GM21825 (cell line): ENCODE data around the gene ANGEL2.

Experiments
- ATAC-seq: cut with Tn5 transposase; IDR thresholded peaks from one replicate; pipeline ENCODE4 v1.9.1; 2021; ENCODE audit warnings: mild to moderate bottlenecking, moderate library complexity; ENCODE audit not compliant: unreplicated experiment

Gene ANGEL2

DNA sequence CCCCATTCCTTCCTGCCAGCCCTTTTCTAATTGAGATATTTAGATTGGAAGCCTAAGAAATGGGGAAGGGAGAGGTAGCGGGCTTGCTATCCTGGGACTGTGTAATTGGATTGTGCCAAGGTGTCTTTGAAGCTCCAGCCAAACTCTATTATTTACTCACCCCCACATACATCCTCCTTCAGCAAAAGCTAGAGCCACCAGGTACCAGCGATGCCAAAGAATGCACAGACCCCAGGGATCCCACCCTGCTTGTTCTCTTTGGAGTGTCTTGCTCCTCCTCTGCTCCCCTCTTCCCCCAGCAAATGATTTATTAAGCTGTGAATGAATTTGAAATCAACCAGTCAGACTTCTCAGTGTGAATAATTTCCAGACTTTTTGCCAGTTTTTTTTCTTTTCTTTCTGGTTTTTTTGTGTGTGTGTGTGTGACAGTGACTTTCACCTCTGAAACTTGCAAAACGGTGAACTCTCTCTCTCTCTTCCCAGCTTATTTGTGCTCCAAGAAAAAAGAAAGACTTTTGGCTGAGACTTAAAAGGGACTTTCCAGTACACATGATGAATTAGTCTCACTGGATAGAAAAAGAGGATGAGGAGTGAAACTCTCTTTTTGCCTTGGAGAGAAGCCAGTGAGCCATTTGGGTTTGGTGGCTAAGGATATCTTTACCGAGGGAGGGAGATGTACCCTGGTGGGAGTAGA, 63.6 kb downstream of the ANGEL2 start:
- no peak for ATAC-seq

DNA sequence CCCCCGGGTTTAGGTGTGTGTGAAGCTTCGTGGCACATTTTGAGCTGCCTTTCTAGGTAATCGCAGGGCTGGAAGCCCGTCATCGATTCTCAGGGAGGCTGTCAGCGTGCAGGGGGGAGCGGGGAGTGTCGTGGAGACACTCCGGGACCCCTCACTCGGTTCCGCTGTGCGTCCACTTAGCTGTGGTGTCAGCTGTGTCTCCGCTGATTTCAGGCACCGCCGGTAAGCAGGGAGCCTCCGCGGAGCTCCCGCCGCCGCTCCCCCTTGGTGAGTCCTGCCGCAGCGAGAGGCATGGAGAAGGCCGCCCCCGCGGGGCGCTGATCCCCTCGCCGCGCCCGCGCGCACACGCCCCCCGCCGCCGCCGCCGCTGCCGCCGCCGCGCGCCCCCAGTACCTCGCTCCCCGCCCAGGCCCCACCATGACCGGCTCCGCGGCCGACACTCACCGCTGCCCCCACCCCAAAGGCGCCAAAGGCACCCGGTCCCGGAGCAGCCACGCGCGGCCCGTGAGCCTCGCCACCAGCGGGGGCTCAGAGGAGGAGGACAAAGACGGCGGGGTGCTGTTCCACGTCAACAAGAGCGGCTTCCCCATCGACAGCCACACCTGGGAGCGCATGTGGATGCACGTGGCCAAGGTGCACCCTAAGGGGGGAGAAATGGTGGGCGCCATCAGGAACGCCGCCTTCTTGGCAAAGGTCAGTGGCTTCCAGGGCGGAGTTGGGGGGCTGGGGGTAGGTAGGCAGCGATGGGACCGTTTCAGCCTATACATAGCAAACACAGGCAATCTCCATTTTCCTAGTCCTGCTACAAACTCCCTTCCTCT, 64.3 kb downstream of the ANGEL2 start:
- no peak for ATAC-seq

DNA sequence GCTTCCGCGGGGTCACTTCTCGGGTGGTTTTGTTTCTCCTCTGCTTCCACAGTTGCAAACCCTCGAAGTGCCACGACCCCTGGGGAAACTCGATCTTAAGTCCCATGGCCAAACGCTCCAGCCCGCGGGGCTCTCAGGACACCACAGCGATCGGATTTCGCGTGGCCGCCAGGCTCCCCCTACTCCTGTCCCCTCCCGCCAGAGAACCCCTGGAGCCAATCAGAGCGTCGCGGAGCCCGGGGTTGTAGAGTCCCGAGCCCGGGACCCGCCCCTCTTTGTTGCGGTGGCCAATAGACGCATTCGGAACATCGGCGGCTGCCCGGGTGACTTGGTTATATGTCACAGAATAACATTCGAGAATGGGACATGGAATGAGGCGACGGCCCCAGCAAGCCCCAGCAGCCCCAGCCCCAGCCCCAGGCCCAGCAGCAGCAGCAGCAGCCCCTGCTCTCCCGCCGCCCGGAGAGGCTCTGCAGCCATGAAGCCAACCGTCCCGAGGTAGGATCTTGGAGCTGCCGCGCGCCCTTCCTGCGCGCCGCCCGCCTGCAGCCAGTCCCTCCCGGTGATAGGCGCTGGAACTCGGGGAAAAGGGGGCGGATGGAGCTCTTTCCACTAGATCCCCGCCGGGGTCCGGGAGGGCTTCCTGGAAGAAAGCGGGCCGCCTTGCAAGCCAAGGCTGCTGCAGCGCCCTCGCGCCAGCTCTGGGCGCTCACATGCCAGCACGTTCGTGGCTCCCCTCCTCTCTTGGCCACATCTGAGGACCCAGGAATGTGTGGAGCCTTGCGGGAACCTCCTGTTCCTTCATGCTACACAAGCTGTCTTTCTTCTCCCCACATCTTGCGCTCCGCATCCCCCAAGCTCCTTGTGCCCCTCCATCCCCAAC, 65.2 kb downstream of the ANGEL2 start, which contains the start of gene VASH2:
VASH2 (plus strand) TSS at position 299 of the 883 bp plus-strand sequence. CDS start 1,002 bp downstream, outside the sequence.
- ATAC-seq: peak; percentile 95

DNA sequence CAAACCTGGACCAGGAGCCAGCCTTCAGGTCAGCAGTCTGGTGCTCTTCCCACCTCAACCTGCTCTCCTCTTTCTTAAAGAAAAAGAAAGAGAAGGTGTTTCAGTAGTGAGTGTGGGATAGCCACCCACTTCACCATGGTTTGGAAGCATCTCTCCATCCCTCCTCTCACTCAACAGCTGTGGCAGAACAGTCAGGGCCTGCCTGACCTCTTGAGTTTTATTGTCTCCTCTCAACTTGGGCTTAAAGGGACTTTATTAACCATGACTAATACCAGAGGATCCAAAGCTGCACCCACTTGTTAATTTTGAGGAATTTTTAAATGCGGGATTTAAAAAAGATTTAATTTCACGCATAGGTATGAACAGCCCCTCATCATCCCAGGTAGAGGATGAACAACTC, 65.9 kb downstream of the ANGEL2 start:
- no peak for ATAC-seq

DNA sequence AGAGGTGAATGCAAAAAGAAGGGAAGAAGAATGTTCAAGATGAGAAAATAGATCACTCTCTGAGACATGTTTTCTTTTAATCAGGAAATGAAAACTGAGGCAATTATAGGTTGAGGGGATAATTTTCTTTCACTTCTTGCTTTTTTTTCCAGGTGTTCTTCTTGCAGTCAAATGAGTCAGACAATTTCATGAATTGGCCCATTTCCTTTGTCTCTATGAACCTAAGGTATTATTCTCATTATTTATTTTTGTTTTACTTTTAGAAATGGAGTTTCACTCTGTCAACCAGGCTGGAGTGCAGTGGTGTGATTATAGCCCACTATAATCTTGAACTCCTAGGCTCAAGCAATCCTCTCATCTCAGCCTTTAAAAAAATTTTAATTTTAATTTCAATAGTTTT, 68.8 kb downstream of the ANGEL2 start:
- ATAC-seq: no peak

DNA sequence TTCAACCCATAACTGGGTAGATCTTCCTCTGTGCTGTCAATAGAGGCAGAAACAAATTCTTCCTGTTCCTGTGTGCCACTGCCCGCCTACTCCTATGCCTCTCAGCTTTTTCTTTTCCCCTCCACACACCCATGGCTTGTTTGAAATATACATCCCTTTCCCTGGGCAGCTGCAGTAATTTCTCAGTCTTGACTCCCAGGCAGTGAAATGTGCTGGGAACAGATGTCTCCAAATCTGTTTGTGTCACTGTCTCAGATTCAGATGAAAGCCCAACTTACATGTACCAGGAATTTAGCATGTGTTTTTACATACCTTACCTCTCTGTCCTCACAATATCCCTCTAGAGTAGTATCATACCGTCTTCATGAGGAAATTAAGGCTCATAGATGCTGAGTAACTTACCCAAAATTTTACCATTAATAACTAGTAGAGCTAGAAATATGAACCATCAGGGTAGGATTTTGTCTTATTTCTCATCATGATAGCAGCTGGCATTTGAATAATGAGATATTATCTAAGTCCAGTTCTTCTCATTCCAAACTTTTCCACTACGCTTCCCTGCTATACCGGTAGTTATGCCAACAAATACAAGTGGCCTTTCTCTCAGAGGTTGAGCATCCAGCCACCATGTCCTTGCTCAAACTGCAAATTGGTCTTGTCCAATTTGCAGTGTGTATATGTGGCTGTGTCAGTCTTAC, 70.1 kb downstream of the ANGEL2 start:
- no peak for ATAC-seq

DNA sequence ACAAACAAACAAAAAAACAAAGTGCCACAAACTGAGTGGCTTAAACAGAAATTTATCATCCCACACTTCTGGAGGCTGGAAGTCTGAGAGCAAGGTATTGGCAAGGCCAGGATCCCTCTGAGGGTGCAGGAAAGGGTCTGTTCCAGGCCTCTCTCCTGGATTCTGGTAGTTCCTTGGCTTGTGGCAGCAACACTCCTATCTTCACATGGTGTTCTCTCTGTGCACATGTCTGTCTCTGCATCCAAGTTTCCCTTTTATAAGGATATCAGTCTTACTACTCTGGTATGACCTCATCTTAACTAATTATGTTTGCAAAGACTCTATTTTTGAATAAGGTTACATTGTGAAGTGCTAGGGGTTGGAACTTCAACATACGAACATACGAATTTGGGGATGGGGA, 70.6 kb downstream of the ANGEL2 start:
- no peak for ATAC-seq

DNA sequence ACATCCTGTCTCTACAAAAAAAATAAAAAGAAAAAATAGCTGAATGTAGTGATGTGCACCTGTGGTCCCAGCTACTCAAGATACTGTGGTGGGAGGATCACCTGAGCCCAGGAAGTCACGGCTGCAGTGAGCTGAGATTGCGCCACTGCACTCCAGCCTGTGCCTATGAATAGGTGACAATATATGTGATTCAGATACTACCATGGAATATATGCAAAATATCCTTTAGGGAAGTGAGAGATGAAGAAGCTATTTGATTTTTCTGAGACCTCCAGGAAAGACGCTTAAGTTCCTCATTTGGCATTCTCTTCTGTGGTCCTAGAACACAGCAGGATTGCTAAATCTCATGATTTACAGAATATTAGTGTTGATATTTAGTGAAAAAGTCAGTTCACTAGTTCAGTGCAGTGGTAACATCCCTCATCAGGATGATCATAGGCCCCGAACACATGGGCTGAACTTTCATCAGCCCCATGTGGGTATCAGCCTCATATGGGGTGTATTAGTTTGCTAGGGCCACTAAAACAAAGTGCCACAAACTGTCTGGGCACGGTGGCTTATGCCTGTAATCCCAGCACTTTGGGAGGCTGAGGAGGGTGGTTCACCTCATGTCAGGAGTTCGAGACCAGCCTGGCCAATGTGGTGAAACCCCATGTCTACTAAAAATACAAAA, 71.3 kb downstream of the ANGEL2 start:
- ATAC-seq: no peak

DNA sequence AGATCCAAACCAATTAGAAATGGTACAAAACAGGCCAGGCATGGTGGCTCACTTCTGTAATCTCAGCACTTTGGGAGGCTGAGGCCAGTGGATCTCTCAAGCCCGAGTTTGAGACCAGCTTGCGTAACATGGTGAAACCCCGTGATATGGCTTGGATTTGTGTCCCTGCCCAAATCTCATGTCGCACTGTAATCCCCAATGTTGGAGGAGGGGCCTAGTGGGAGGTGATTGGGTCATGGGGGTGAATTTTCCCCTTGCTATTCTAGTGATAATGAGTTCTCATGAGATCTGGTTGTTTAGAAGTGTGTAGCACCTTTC, 72.3 kb downstream of the ANGEL2 start:
- ATAC-seq: no peak

DNA sequence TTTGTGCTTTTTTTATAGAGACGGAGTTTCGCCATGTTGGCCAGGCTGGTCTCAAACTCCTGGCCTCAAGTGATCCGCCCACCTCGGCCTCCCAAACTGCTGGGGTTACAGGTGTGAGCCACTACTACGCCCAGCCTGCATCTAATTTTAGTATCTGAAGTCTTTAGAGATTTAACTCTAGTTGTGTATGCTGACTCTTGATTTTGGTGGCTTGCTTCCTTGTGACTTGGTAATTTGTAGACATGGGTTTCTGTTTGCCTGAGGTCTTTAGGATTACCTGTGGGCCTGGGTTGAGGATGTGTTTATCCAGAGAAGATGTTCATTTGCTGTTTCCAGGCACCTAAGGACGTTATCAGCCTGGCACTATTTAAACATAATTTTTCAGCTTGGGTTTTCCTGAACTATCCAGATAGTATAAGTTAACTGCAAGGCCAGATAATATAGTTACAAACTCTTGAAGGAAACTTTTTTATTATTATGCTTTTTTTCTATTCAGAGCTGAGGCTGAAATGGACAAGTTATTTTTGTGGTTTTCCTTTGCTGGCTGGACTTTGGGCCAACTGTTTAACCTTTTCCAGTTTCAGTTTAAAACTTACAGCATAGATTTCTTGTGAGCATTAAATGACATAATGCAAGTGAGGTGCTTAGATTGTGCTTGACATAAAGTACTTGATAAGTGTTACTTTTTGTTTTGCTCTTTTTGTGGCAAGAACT, 72.8 kb downstream of the ANGEL2 start:
- ATAC-seq: no peak
